Keratinocyte (primary cell): Measurements from ENCODE around the gene FLVCR1. TPM values are rescaled to one million over a fixed set of nuclear protein-coding genes. Genes with fewer than 3 reads are reported as not detected.
A peak's percentile ranks its signal among the peaks of the same experiment; 100 is the strongest.

ENCODE experiments used
- DNase-seq: peaks from one replicate; pipeline ENCODE4 v3.0.0-alpha.2; 2011; ENCODE audit warnings: low read depth, missing footprints, low spot score
- FAIRE-seq: peaks from 2 replicates; lab custom pipeline; 2011; peaks lifted over from hg19 to GRCh38; lab: Jason Lieb, UNC
- H2AFZ ChIP-seq: 2 replicates; pipeline ENCODE4 v1.6.0; 2012; ENCODE audit warnings: low read length, control low read depth, inconsistent platforms; ENCODE audit not compliant: control insufficient read depth
- H3K27ac ChIP-seq: 2 replicates; pipeline ENCODE4 v1.5.1; 2011; ENCODE audit warnings: low read length; ENCODE audit not compliant: control insufficient read depth, insufficient read depth
- H3K27me3 ChIP-seq: 3 replicates; pipeline ENCODE4 v1.6.0; 2011; ENCODE audit warnings: low read length; ENCODE audit not compliant: control insufficient read depth, insufficient read depth; ENCODE audit errors: extremely low read depth
- H3K36me3 ChIP-seq, 2 experiments: 2 replicates in 1 of 2; 3 replicates in 1 of 2; pipeline ENCODE4 v1.5.1; 2011; ENCODE audit warnings: low read length in 2 of 2, mild to moderate bottlenecking in 1 of 2; ENCODE audit not compliant: control insufficient read depth in 2 of 2, insufficient read depth in 2 of 2; ENCODE audit errors: extremely low read depth in 1 of 2
- H3K4me1 ChIP-seq: 3 replicates; pipeline ENCODE4 v1.5.1; 2011; ENCODE audit warnings: low read length; ENCODE audit not compliant: control insufficient read depth, insufficient read depth; ENCODE audit errors: extremely low read depth
- H3K4me2 ChIP-seq: 3 replicates; pipeline ENCODE4 v1.6.0; 2011; ENCODE audit warnings: low read depth, low read length; ENCODE audit not compliant: control insufficient read depth, insufficient read depth; ENCODE audit errors: extremely low read depth
- H3K4me3 ChIP-seq, 3 experiments: fragments of 200-600 bp in 1 of 3; sonication (generic) in 1 of 3; 2 replicates in 2 of 3; 3 replicates in 1 of 3; pipeline ENCODE4 v1.5.1; 2011 to 2016; ENCODE audit warnings: low read length in 3 of 3, mild to moderate bottlenecking in 3 of 3, control low read depth in 2 of 3, inconsistent platforms in 1 of 3, low read depth in 1 of 3, mixed read lengths in 1 of 3, mixed run types in 1 of 3, moderate library complexity in 1 of 3; ENCODE audit not compliant: control insufficient read depth in 2 of 3, insufficient read depth in 2 of 3; ENCODE audit errors: extremely low read depth in 1 of 3
- H3K79me2 ChIP-seq: 2 replicates; pipeline ENCODE4 v1.6.0; 2012; ENCODE audit warnings: low read length; ENCODE audit not compliant: control insufficient read depth, insufficient read depth
- H3K9ac ChIP-seq: 3 replicates; pipeline ENCODE4 v1.6.0; 2011; ENCODE audit warnings: low read length; ENCODE audit not compliant: control insufficient read depth, insufficient read depth; ENCODE audit errors: extremely low read depth
- H3K9me1 ChIP-seq: 3 replicates; pipeline ENCODE4 v1.6.0; 2011; ENCODE audit warnings: low read length; ENCODE audit not compliant: control insufficient read depth, insufficient read depth; ENCODE audit errors: extremely low read depth
- H3K9me3 ChIP-seq: 2 replicates; pipeline ENCODE4 v1.5.1; 2012; ENCODE audit warnings: low read depth, low read length; ENCODE audit not compliant: control insufficient read depth
- H4K20me1 ChIP-seq: 3 replicates; pipeline ENCODE4 v1.6.0; 2011; ENCODE audit warnings: low read length; ENCODE audit not compliant: control insufficient read depth, insufficient read depth; ENCODE audit errors: extremely low read depth
- CTCF ChIP-seq, 3 experiments: IDR thresholded peaks in 1 of 3; conservative IDR thresholded peaks in 1 of 3; optimal IDR thresholded peaks in 1 of 3; 2 replicates in 2 of 3; 3 replicates in 1 of 3; pipeline versions ENCODE3 to v1.5.1; 2011; ENCODE audit warnings: low read length in 3 of 3, mild to moderate bottlenecking in 3 of 3, moderate library complexity in 2 of 3, control low read depth in 1 of 3, inconsistent platforms in 1 of 3; ENCODE audit not compliant: insufficient read depth in 2 of 3; ENCODE audit errors: extremely low read depth in 1 of 3
- EZH2 ChIP-seq: IDR thresholded peaks from one replicate; pipeline ENCODE4 v1.6.1; 2012; ENCODE audit warnings: inconsistent platforms, mild to moderate bottlenecking, low read length, moderate library complexity
- dilution Hi-C: fragments of 300-500 bp; cut with MboI; formaldehyde crosslinking; loops from one replicate; pipeline ENCODE4 v1.7.0; 2020; ENCODE audit warnings: low sequenced_read_pairs; ENCODE audit not compliant: extremely low pct_ligation_motif_present
- polyA plus RNA-seq, 5 experiments: library from polyadenylated mRNA; depleted of rRNA in 3 of 5; stranded (reverse) in 3 of 5; stranded (forward) in 1 of 5; unstranded in 1 of 5; fragments of >200 nt; gene quantifications; 1 replicate in 1 of 5; 2 replicates in 3 of 5; 3 replicates in 1 of 5; pipeline versions ENCODE4 v1.2.1 to v1.2.3, GENCODE V29; 2011 to 2012; ENCODE audit warnings: missing spikeins in 2 of 5, low read depth in 1 of 5, low replicate concordance in 1 of 5

The FLVCR1 gene
- polyA plus RNA-seq, 1 donor (not counting 4 experiments of a cell fraction or from before 2014, with no cell fraction given): 6.4 TPM

GRCh38 chr1:212856755-212857154 lies 1.3 kb upstream of the FLVCR1 start:
- Histone ChIP-seq H3K9me3 (no peaks in the 10 kb centered on the region), H3K4me2 (peak overlapping the region; percentile 34), H3K9ac (no peak overlapping the region), H3K4me1 (peaks cover 19% of the 10 kb centered on the region), H3K4me3 (no peak overlapping the region), H4K20me1 (no peaks in the 10 kb centered on the region), H3K27ac (no peak overlapping the region), H3K36me3 (peaks cover 2 to 6% of the 10 kb centered on the region in 2 experiments), H2AFZ (no peak overlapping the region), H3K79me2 (peaks cover 34% of the 10 kb centered on the region), H3K9me1 (peaks cover 3% of the 10 kb centered on the region), H3K27me3 (no peaks in the 10 kb centered on the region)
- FAIRE-seq (no peak), DNase-seq (no peak)
- dilution Hi-C loops: no loop called here
- TF ChIP-seq CTCF (optimal IDR thresholded peaks at IDR 0.05 in 1 of 3, IDR thresholded peaks at IDR 0.05 in 1 of 3, conservative IDR thresholded peaks at IDR 0.05 in 1 of 3; ENCODE audit: extremely low read depth in 1 of 3, insufficient read depth in 2 of 3, low read length in 3 of 3) (no peak), EZH2 (no peak)

- peaks cover 3% of the 10 kb centered on the region for H3K9me1 ChIP-seq
- H3K27me3 ChIP-seq: no peaks in the 10 kb centered on the region
- H3K27ac ChIP-seq: peak overlapping the region; percentile 56
- TF ChIP-seq CTCF (optimal IDR thresholded peaks at IDR 0.05 in 1 of 3, IDR thresholded peaks at IDR 0.05 in 1 of 3, conservative IDR thresholded peaks at IDR 0.05 in 1 of 3; ENCODE audit: extremely low read depth in 1 of 3, insufficient read depth in 2 of 3, low read length in 3 of 3) (no peak), EZH2 (no peak)
- peaks cover 2 to 6% of the 10 kb centered on the region in 2 experiments for H3K36me3 ChIP-seq
- DNase-seq: no peak
- H3K9ac ChIP-seq: peak overlapping the region; percentile 85
- H3K9me3 ChIP-seq: no peaks in the 10 kb centered on the region
- peaks cover 49% of the 10 kb centered on the region for H3K79me2 ChIP-seq
- peaks cover 22% of the 10 kb centered on the region for H3K4me1 ChIP-seq
- dilution Hi-C loops: no loop called here
- H3K4me2 ChIP-seq: peak overlapping the region; percentile 87
- peak overlapping the region; percentile 71 to 86 (median 84) for H3K4me3 ChIP-seq
- peak overlapping the region; percentile 88 for H2AFZ ChIP-seq
- no peaks in the 10 kb centered on the region for H4K20me1 ChIP-seq
- FAIRE-seq: no peak
Measured at GRCh38 chr1:212858461-212859265, 588 bp downstream of the FLVCR1 start.
